ENCODE results near the gene SH3BP1. TPM values are rescaled to one million over a fixed set of nuclear protein-coding genes. Genes with fewer than 3 reads are reported as not detected.

SH3BP1 gene
- total and polyA plus RNA-seq, 9 of the 15 experiments (the other 6 are each of a cell fraction or from before 2014, with no cell fraction given): 0.10 to 36.2 (median 10.4) TPM

DNA sequence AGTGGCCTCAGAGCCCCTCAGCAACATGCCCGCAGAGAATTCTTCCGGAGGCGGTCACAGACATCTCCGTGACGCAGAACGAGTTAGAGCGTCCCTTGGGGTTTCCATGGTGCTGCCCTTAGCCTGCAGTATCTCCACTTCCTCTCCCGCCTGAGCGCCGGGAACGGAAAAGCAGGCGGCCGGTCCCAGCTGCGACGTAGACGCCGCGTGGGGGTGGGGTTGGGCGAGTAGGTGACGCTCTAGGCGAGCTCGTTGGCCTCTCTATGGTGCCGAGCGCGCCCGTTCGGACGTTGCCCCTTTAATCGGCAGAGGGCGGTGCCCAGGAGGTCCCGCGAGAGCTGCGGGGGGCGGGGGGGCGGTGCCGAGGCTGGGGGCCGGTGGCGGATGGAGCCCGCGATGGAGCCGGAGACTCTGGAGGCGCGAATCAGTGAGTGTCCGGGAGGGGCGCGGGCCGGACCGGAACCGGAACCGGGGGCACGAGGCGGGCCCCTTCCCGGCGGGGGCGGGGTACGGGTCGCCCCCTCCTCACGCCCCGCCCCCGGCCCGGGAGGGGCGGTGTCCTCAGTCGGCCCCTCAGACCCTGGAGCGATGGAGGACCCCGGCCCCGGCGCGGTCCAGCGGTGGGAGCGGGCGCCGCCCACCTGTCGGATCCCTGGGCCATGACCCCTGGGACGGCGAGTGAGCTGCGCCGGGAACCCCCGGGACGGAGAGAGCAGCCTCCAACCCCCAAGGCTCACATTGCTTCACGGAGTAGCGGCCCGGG lies 30.8 kb upstream of the SH3BP1 start, which contains the start of gene GGA1 (continued):
- TF ChIP-seq, protein P1, sequence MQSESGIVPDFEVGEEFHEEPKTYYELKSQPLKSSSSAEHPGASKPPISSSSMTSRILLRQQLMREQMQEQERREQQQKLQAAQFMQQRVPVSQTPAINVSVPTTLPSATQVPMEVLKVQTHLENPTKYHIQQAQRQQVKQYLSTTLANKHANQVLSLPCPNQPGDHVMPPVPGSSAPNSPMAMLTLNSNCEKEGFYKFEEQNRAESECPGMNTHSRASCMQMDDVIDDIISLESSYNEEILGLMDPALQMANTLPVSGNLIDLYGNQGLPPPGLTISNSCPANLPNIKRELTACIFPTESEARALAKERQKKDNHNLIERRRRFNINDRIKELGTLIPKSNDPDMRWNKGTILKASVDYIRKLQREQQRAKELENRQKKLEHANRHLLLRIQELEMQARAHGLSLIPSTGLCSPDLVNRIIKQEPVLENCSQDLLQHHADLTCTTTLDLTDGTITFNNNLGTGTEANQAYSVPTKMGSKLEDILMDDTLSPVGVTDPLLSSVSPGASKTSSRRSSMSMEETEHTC (IDR thresholded peaks at IDR 0.05): no peak
- no peak for TF ChIP-seq STAT5B (CRISPR knock-in tag; IDR thresholded peaks at IDR 0.05)
- TF ChIP-seq BCOR (IDR thresholded peaks at IDR 0.05): no peak
- TF ChIP-seq XRCC5 (IDR thresholded peaks at IDR 0.05; ENCODE audit: low read depth, low read length): peak; percentile 52; the same call in 1 of the 2 replicates
- TF ChIP-seq, protein P2, sequence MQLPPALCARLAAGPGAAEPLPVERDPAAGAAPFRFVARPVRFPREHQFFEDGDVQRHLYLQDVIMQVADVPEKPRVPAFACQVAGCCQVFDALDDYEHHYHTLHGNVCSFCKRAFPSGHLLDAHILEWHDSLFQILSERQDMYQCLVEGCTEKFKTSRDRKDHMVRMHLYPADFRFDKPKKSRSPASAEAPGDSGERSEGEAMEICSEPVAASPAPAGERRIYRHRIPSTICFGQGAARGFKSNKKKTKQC (CRISPR knock-in tag; IDR thresholded peaks at IDR 0.05): peak; percentile 60; the same call in 1 of the 2 replicates
- TF ChIP-seq, protein P3, sequence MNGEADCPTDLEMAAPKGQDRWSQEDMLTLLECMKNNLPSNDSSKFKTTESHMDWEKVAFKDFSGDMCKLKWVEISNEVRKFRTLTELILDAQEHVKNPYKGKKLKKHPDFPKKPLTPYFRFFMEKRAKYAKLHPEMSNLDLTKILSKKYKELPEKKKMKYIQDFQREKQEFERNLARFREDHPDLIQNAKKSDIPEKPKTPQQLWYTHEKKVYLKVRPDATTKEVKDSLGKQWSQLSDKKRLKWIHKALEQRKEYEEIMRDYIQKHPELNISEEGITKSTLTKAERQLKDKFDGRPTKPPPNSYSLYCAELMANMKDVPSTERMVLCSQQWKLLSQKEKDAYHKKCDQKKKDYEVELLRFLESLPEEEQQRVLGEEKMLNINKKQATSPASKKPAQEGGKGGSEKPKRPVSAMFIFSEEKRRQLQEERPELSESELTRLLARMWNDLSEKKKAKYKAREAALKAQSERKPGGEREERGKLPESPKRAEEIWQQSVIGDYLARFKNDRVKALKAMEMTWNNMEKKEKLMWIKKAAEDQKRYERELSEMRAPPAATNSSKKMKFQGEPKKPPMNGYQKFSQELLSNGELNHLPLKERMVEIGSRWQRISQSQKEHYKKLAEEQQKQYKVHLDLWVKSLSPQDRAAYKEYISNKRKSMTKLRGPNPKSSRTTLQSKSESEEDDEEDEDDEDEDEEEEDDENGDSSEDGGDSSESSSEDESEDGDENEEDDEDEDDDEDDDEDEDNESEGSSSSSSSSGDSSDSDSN (IDR thresholded peaks at IDR 0.05; ENCODE audit: borderline replicate concordance in 1 of 2, low read depth in 2 of 2, low read length in 2 of 2): 0 out of 4 replicates have a peak, but pooled peaks of 1 of the 2 experiments have one; percentile 34
- TF ChIP-seq ZNF707 (CRISPR knock-in tag; conservative IDR thresholded peaks at IDR 0.05): no peak
- TF ChIP-seq, protein P4, sequence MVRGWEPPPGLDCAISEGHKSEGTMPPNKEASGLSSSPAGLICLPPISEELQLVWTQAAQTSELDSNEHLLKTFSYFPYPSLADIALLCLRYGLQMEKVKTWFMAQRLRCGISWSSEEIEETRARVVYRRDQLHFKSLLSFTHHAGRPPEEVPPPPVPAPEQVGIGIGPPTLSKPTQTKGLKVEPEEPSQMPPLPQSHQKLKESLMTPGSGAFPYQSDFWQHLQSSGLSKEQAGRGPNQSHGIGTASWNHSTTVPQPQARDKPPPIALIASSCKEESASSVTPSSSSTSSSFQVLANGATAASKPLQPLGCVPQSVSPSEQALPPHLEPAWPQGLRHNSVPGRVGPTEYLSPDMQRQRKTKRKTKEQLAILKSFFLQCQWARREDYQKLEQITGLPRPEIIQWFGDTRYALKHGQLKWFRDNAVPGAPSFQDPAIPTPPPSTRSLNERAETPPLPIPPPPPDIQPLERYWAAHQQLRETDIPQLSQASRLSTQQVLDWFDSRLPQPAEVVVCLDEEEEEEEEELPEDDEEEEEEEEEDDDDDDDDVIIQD (CRISPR knock-in tag; IDR thresholded peaks at IDR 0.05): no peak
- TF ChIP-seq SUPT5H (IDR thresholded peaks at IDR 0.05): peak; percentile 62
- no peak for TF ChIP-seq ZFP30 (CRISPR knock-in tag; IDR thresholded peaks at IDR 0.05; ENCODE audit: borderline replicate concordance)
- peak; percentile 30 to 80; a peak in 2 of 4 replicates for TF ChIP-seq TEAD1 (CRISPR knock-in tag; IDR thresholded peaks at IDR 0.05)
- TF ChIP-seq CBFB (CRISPR knock-in tag; IDR thresholded peaks at IDR 0.05): no peak
- TF ChIP-seq, protein P5, sequence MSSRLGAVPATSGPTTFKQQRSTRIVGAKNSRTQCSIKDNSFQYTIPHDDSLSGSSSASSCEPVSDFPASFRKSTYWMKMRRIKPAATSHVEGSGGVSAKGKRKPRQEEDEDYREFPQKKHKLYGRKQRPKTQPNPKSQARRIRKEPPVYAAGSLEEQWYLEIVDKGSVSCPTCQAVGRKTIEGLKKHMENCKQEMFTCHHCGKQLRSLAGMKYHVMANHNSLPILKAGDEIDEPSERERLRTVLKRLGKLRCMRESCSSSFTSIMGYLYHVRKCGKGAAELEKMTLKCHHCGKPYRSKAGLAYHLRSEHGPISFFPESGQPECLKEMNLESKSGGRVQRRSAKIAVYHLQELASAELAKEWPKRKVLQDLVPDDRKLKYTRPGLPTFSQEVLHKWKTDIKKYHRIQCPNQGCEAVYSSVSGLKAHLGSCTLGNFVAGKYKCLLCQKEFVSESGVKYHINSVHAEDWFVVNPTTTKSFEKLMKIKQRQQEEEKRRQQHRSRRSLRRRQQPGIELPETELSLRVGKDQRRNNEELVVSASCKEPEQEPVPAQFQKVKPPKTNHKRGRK (tag; IDR thresholded peaks at IDR 0.05): no peak
- TF ChIP-seq, protein P6, sequence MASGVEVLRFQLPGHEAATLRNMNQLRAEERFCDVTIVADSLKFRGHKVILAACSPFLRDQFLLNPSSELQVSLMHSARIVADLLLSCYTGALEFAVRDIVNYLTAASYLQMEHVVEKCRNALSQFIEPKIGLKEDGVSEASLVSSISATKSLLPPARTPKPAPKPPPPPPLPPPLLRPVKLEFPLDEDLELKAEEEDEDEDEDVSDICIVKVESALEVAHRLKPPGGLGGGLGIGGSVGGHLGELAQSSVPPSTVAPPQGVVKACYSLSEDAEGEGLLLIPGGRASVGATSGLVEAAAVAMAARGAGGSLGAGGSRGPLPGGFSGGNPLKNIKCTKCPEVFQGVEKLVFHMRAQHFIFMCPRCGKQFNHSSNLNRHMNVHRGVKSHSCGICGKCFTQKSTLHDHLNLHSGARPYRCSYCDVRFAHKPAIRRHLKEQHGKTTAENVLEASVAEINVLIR (CRISPR knock-in tag; IDR thresholded peaks at IDR 0.05): peak; percentile 46; the same call in 1 of the 2 replicates
- TF ChIP-seq MXI1 (IDR thresholded peaks at IDR 0.05; ENCODE audit: low read depth, low read length): 0 out of 2 replicates have a peak, but pooled peaks have one; percentile 44
- TF ChIP-seq ZNF586 (CRISPR knock-in tag; conservative IDR thresholded peaks at IDR 0.05): no peak
- TF ChIP-seq EHMT2 (IDR thresholded peaks at IDR 0.05): no peak
- TF ChIP-seq RHOXF2B (CRISPR knock-in tag; conservative IDR thresholded peaks at IDR 0.05): no peak
- TF ChIP-seq ZNF77 (CRISPR knock-in tag; IDR thresholded peaks at IDR 0.05): no peak
